Measurements from ENCODE around the gene TMEM233.

GRCh38 chr12:119620490-119620889, 26.9 kb downstream of the TMEM233 start:
- TF ChIP-seq CTCF (IDR thresholded peaks at IDR 0.05; ENCODE audit: low read depth, low read length, poor library complexity, severe bottlenecking), result no peak
- TF ChIP-seq EZH2phosphoT487 (IDR thresholded peaks at IDR 0.05; ENCODE audit: borderline replicate concordance, low read length), result no peak

Measured in DOHH2 (cell line).